CD4-positive, alpha-beta memory T cell (primary cell): ENCODE results near the gene EDN2. TPM values are rescaled to one million over a fixed set of nuclear protein-coding genes. Genes with fewer than 3 reads are reported as not detected.

ENCODE experiments used
- CTCF ChIA-PET: fragments of 350-600 bp; sonication (Branson Sonifier 250); formaldehyde crosslinking; loops from one replicate; lab custom pipeline; 2021; ENCODE audit warnings: inconsistent platforms; ENCODE audit not compliant: partially characterized antibody; lab: Charles Lee
- POLR2A ChIA-PET: fragments of 350-600 bp; sonication (Branson Sonifier 250); formaldehyde crosslinking; loops from one replicate; lab custom pipeline; 2021; ENCODE audit not compliant: partially characterized antibody; lab: Charles Lee
- DNase-seq, 5 donors: peaks; one replicate each; pipeline versions ENCODE4 v3.0.0 to v3.0.0-alpha.2; 2020 to 2022; ENCODE audit warnings: mixed read lengths in 1 of 5
- H3K27ac ChIP-seq: one replicate; pipeline ENCODE4 v1.7.0; 2013; ENCODE audit warnings: low read depth, low read length
- H3K27me3 ChIP-seq: 2 replicates; pipeline ENCODE4 v1.7.0; 2013; ENCODE audit warnings: mild to moderate bottlenecking, low read length, moderate library complexity; ENCODE audit not compliant: insufficient read depth
- H3K36me3 ChIP-seq: 2 replicates; pipeline ENCODE4 v1.7.0; 2013; ENCODE audit warnings: mild to moderate bottlenecking, low read length, moderate library complexity; ENCODE audit not compliant: insufficient read depth
- H3K4me1 ChIP-seq: 2 replicates; pipeline ENCODE4 v1.7.0; 2013; ENCODE audit warnings: mild to moderate bottlenecking, low read length, moderate library complexity; ENCODE audit not compliant: insufficient read depth
- H3K4me3 ChIP-seq, 2 donors: one replicate each; pipeline ENCODE4 v1.7.0; 2013; ENCODE audit warnings: low read length in 2 of 2, mild to moderate bottlenecking in 1 of 2
- H3K9me3 ChIP-seq, 2 donors: one replicate each; pipeline ENCODE4 v1.7.0; 2013; ENCODE audit warnings: low read length in 2 of 2, control low read depth in 1 of 2; ENCODE audit not compliant: control insufficient read depth in 1 of 2
- H3K27ac Mint-ChIP-seq, 7 donors: one replicate each; pipeline ENCODE4 v1.8.0; 2020 to 2021; ENCODE audit warnings: mixed read lengths in 7 of 7, mild to moderate bottlenecking in 6 of 7, inconsistent platforms in 3 of 7, moderate library complexity in 3 of 7
- H3K27me3 Mint-ChIP-seq, 2 donors: one replicate each; pipeline ENCODE4 v1.8.0; 2020 to 2021; ENCODE audit warnings: mixed read lengths in 2 of 2
- H3K36me3 Mint-ChIP-seq, 2 donors: one replicate each; pipeline ENCODE4 v1.8.0; 2020 to 2021; ENCODE audit warnings: mixed read lengths in 2 of 2, inconsistent platforms in 1 of 2, mild to moderate bottlenecking in 1 of 2
- H3K4me1 Mint-ChIP-seq, 4 donors: one replicate each; pipeline ENCODE4 v1.8.0; 2020 to 2021; ENCODE audit warnings: mixed read lengths in 4 of 4, mild to moderate bottlenecking in 1 of 4
- H3K4me3 Mint-ChIP-seq, 8 donors: one replicate each; pipeline ENCODE4 v1.8.0; 2020 to 2021; ENCODE audit warnings: mixed read lengths in 8 of 8, mild to moderate bottlenecking in 7 of 8, moderate library complexity in 6 of 8, inconsistent platforms in 3 of 8
- H3K9me3 Mint-ChIP-seq, 8 donors: one replicate each; pipeline ENCODE4 v1.8.0; 2020 to 2021; ENCODE audit warnings: mixed read lengths in 8 of 8, mild to moderate bottlenecking in 5 of 8, inconsistent platforms in 3 of 8, moderate library complexity in 1 of 8
- intact Hi-C: fragments of 100-400 bp; cut with micrococcal nuclease; formaldehyde crosslinking; loops from one replicate; pipeline ENCODE4 v1.15.1; 2023
- polyA plus RNA-seq, 2 donors: library from polyadenylated mRNA; unstranded; fragments of 300-500 nt; fragmentation: Illumina TruSeq; gene quantifications; one replicate each; pipeline ENCODE4 v1.2.3, GENCODE V29; 2021
- total RNA-seq, 2 experiments: library from RNA; stranded (reverse); gene quantifications; one replicate each; pipeline ENCODE4 v1.2.3, GENCODE V29; 2021

EDN2 gene
- total and polyA plus RNA-seq, 4 experiments from 2014 or later, result not detected

GRCh38 chr1:41528726-41529605 is 44.5 kb upstream of the EDN2 start:
- H3K4me3 Mint-ChIP-seq, result no peak overlapping the region
- peaks cover 0 to 11% (median 2%) of the 10 kb centered on the region in 4 donors for H3K4me1 Mint-ChIP-seq
- CTCF ChIA-PET, result no interaction called here
- no peaks in the 10 kb centered on the region for H3K36me3 ChIP-seq
- H3K9me3 Mint-ChIP-seq, result no peaks in the 10 kb centered on the region
- H3K4me1 ChIP-seq, result no peaks in the 10 kb centered on the region
- POLR2A ChIA-PET, result no interaction called here
- intact Hi-C loops, result no loop called here
- no peaks in the 10 kb centered on the region for H3K9me3 ChIP-seq
- H3K27me3 ChIP-seq, result no peaks in the 10 kb centered on the region
- no peak overlapping the region for H3K27ac ChIP-seq
- H3K27ac Mint-ChIP-seq, result peak overlapping the region in 2 of 7 donors; percentile 36 to 78
- H3K27me3 Mint-ChIP-seq, result no peaks in the 10 kb centered on the region
- H3K4me3 ChIP-seq, result no peak overlapping the region
- H3K36me3 Mint-ChIP-seq, result peaks cover 5 to 10% of the 10 kb centered on the region in 2 donors
- no peak for DNase-seq

GRCh38 chr1:41528106-41528505 is 43.6 kb upstream of the EDN2 start:
- no peak overlapping the region for H3K4me3 ChIP-seq
- no peaks in the 10 kb centered on the region for H3K27me3 ChIP-seq
- no peak overlapping the region for H3K4me3 Mint-ChIP-seq
- no peaks in the 10 kb centered on the region for H3K9me3 ChIP-seq
- no peaks in the 10 kb centered on the region for H3K36me3 ChIP-seq
- no peak overlapping the region for H3K27ac Mint-ChIP-seq
- H3K9me3 Mint-ChIP-seq, result no peaks in the 10 kb centered on the region
- peaks cover 0 to 11% (median 2%) of the 10 kb centered on the region in 4 donors for H3K4me1 Mint-ChIP-seq
- ChIA-PET POLR2A (no interaction called here), CTCF (no interaction called here)
- H3K4me1 ChIP-seq, result no peaks in the 10 kb centered on the region
- H3K36me3 Mint-ChIP-seq, result peaks cover 4 to 12% of the 10 kb centered on the region in 2 donors
- no peak for DNase-seq
- intact Hi-C loops, result no loop called here
- no peak overlapping the region for H3K27ac ChIP-seq
- H3K27me3 Mint-ChIP-seq, result no peaks in the 10 kb centered on the region

- Mint-ChIP-seq H3K4me1 (peaks cover 0 to 11% (median 2%) of the 10 kb centered on the region in 4 donors), H3K27ac (peak overlapping the region in 2 of 7 donors; percentile 42 to 61), H3K36me3 (peaks cover 4 to 14% of the 10 kb centered on the region in 2 donors), H3K27me3 (no peaks in the 10 kb centered on the region), H3K9me3 (no peaks in the 10 kb centered on the region), H3K4me3 (no peak overlapping the region)
- CTCF ChIA-PET, result no interaction called here
- no peaks in the 10 kb centered on the region for H3K4me1 ChIP-seq
- peak in 1 of 5 donors; percentile 12 for DNase-seq
- H3K36me3 ChIP-seq, result no peaks in the 10 kb centered on the region
- no peaks in the 10 kb centered on the region for H3K27me3 ChIP-seq
- H3K9me3 ChIP-seq, result no peaks in the 10 kb centered on the region
- POLR2A ChIA-PET, result no interaction called here
- H3K27ac ChIP-seq, result no peak overlapping the region
- intact Hi-C loops, result no loop called here
- no peak overlapping the region for H3K4me3 ChIP-seq
Observed at GRCh38 chr1:41526956-41527561, 42.6 kb upstream of the EDN2 start.

- Mint-ChIP-seq H3K27ac (no peak overlapping the region), H3K36me3 (peaks cover 4 to 15% of the 10 kb centered on the region in 2 donors), H3K9me3 (no peaks in the 10 kb centered on the region), H3K4me1 (peaks cover 0 to 10% (median 2%) of the 10 kb centered on the region in 4 donors), H3K4me3 (no peak overlapping the region), H3K27me3 (no peaks in the 10 kb centered on the region)
- peak in 1 of 5 donors; percentile 8 for DNase-seq
- no peaks in the 10 kb centered on the region for H3K27me3 ChIP-seq
- CTCF ChIA-PET, result no interaction called here
- H3K4me1 ChIP-seq, result no peaks in the 10 kb centered on the region
- intact Hi-C loops, result no loop called here
- POLR2A ChIA-PET, result no interaction called here
- no peaks in the 10 kb centered on the region for H3K36me3 ChIP-seq
- H3K9me3 ChIP-seq, result no peaks in the 10 kb centered on the region
- no peak overlapping the region for H3K4me3 ChIP-seq
- H3K27ac ChIP-seq, result no peak overlapping the region
Observed at GRCh38 chr1:41525891-41526587, 41.6 kb upstream of the EDN2 start.

GRCh38 chr1:41524676-41525675 is 40.5 kb upstream of the EDN2 start:
- Mint-ChIP-seq H3K4me3 (no peak overlapping the region), H3K4me1 (peaks cover 0 to 5% (median 2%) of the 10 kb centered on the region in 4 donors), H3K36me3 (peaks cover 4 to 16% of the 10 kb centered on the region in 2 donors), H3K27me3 (no peaks in the 10 kb centered on the region), H3K9me3 (no peaks in the 10 kb centered on the region), H3K27ac (peak overlapping the region in 1 of 7 donors; percentile 47)
- no peak overlapping the region for H3K4me3 ChIP-seq
- H3K27me3 ChIP-seq, result no peaks in the 10 kb centered on the region
- H3K9me3 ChIP-seq, result no peaks in the 10 kb centered on the region
- H3K36me3 ChIP-seq, result no peaks in the 10 kb centered on the region
- CTCF ChIA-PET, result no interaction called here
- no peaks in the 10 kb centered on the region for H3K4me1 ChIP-seq
- intact Hi-C loops, result no loop called here
- DNase-seq, result peak in 1 of 5 donors; percentile 20
- no peak overlapping the region for H3K27ac ChIP-seq
- POLR2A ChIA-PET, result no interaction called here

- intact Hi-C loops, result no loop called here
- peak overlapping the region in 1 of 7 donors; percentile 77 for H3K27ac Mint-ChIP-seq
- no peak overlapping the region for H3K4me3 ChIP-seq
- H3K27me3 ChIP-seq, result no peaks in the 10 kb centered on the region
- no peaks in the 10 kb centered on the region for H3K36me3 ChIP-seq
- H3K27ac ChIP-seq, result no peak overlapping the region
- ChIA-PET POLR2A (no interaction called here), CTCF (no interaction called here)
- DNase-seq, result peak in 1 of 5 donors; percentile 4
- no peaks in the 10 kb centered on the region for H3K9me3 Mint-ChIP-seq
- H3K9me3 ChIP-seq, result no peaks in the 10 kb centered on the region
- H3K36me3 Mint-ChIP-seq, result peaks cover 9 to 16% of the 10 kb centered on the region in 2 donors
- no peaks in the 10 kb centered on the region for H3K4me1 Mint-ChIP-seq
- no peaks in the 10 kb centered on the region for H3K27me3 Mint-ChIP-seq
- no peak overlapping the region for H3K4me3 Mint-ChIP-seq
- no peaks in the 10 kb centered on the region for H3K4me1 ChIP-seq
Observed at GRCh38 chr1:41523949-41524675, 39.6 kb upstream of the EDN2 start.
